HTERT RPE-1 (cell line): ENCODE data around the gene CSNK1G2.

Experiments
- in situ Hi-C: fragments of 300-500 bp; cut with MboI; formaldehyde crosslinking; loops from 4 replicates; pipeline ENCODE4 v1.14.3; 2020; ENCODE audit warnings: low sequenced_read_pairs

CSNK1G2 gene

DNA sequence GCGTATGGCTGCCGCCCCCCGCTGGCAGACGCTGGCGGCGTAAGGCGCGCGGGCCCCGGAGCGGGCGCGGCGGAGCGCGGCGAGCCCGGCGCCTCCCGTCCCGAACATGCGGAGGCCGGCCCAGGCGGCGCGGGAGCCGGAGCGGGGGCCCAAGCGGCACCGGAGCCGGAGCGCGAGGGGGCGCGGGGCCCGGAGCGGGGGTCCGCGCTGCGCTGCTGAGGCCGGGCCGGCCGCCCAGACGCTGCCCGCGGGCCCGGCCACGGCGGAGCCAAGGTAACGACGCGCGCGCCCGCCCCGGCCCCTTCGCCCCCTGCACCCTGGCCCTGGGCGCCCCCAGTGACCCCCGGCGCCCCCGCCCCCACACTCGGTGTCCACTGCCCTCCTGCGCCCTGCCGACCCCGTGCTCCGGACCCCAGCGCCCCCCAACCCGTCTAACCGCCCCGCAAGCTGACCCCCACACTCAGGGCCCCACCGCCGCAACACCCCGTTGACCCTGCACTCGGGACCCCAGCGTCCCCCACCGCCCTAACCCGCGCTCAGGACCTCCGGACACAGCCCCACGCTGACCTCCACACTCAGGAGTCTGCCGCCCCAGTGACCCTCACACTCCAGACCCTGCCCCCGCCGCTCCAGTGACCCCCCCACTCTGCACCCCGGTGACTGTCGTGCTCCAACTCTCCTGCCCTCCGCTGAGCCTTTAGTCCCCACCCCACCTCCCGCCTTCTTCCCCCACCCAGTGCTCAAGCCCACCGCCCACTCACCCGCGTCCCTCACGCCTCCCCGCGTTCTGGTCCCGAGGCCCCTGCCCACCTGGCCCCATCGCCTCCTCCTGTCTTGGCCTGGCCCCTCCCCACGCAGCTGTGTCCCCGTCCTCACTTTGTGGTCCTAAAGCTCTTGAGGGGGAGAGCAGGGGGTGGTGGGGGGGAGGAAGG is at the start of gene CSNK1G2:
TSS of gene CSNK1G2 (plus strand) at position 27 of the 932 bp plus-strand sequence. CDS start 28,601 bp downstream, outside the sequence.
- in situ Hi-C loops, result no loop called here

DNA sequence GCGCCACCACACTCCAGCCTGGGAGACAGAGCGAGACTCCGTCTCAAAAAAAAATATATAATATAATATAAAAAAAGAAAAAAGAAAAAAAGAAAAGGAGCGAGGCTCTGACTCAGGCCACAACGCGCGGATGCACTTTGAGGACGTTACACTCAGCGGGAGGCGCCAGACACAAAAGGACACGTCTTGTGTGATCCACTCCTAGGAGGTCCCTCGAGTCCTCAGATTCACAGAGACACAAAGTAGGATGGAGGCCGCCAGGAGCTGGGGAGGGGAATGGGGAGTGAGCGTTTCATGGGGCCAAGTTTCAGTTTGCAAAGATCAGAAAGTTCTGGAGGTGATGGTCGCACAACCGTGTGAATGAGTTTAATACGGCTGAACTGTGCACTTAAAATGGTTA is 47.2 kb upstream of the CSNK1G2 start:
- in situ Hi-C loops, result no loop called here

DNA sequence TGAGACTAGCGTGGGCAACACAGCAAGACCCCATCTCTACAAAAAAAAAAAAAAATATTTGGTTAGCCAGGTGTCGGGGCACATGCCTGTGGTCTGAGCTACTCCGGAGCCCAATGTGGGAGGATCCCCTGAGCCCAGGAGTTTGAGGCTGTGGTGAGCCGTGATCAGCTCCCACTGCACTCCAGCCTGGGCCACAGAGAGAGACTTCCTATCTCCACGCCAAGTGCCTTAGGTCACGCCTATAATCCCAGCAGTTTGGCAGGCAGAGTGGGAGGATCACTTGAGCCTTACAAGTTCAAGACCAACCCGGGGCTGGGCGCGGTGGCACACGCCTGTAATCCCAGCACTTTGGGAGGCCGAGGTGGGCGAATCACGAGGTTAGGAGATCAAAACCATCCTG is 44.5 kb upstream of the CSNK1G2 start:
- in situ Hi-C loops, result no loop called here

DNA sequence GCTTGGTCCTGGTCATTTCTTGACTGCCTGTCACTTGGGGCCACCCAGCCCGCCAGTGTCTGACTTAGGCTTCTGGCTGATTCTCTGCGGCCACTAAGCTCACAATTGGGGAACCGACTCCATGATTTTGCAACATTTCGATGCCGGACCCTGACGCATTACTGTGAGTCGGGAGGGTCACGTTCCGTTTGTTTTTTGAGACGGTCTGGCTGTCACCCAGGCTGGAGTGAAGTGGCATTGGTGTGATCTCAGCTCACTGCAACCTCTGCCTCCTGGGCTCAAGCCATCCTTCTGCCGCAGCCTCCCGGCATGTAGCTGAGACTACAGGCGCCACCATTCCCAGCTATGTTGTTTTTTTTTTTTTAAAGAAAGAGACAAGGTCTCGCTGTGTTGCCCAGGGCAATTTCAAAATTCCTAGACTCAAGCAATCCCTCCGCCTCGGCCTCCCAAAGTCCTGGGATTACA is 39.0 kb upstream of the CSNK1G2 start:
- in situ Hi-C loops, result no loop called here

DNA sequence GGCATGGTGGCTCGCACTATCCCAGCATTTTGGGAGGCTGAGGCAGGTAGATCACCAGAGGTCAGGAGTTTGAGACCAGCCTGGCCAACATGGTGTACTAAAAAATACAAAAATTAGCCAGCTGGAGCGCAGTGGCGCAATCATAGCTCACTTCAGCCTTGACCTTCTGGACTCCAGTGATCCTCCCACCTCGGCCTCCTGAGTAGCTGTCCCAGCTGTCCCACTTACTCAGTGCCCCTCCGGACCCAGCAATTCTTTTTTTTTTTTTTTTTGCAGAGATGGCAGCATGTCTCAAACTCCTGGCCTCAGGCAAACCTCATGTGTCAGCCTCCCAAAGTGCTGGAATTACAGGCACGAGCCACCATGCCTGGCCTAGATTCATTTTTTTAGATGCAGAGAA is 38.0 kb upstream of the CSNK1G2 start:
- in situ Hi-C loops, result no loop called here

DNA sequence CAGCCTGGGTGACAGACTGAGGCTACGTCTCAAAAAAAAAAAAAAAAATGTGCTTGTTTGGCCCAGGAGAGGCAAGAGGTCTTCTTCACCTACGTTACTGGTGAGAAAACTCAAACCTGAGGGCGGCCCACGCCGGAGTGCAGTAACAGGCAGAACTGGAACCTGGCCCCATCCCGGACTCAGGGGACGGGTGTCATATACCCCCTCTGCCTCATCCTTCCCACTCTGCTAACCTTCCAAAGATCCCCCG is 36.2 kb upstream of the CSNK1G2 start:
- in situ Hi-C loops, result no loop called here

DNA sequence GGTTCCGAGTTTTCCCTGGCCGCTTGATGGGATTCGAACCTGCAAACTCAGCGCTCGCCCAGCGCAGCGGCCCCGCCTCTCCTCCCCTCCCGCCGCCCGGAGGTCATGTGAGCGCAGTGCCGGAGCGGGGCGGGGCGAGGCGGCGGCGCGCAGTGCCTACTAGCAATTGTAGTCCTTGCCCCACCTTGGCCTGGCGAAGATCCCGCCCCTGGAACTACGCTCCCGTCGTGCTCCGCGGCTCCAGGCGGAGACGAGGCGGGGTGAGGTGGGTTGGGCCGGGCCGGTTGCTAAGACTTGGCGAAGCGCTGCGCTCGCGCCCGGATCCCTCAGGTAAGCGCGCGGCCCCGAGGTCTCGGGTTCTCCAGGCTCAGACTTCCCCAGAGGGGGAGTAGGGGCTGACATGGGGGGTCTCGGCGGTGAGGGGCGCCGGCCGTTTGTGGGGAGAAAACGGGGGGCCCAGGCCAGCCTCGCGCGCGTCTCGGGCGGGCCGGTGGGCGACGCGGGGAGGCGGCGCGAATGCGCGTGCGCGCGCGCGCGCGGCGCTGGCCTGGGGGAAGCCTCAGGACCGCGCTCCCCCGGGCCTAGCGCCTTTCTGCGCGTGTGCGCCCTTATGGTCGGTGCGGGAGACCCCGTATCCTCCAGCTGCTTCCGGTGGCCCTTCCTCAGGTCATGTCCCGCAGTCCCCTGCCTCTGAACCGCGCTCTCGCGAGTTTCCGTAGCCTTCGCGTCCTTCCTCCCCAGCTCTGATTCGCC is 35.7 kb upstream of the CSNK1G2 start, which contains the start of the genes ADAT3 and SCAMP4:
TSS of gene ADAT3 (plus strand) at position 290 of the 753 bp plus-strand sequence. CDS start 6,649 bp downstream, outside the sequence.
TSS of gene SCAMP4 (plus strand) at position 290 of the 753 bp plus-strand sequence. CDS start 9,621 bp downstream, outside the sequence.
- in situ Hi-C loops, result no loop called here

DNA sequence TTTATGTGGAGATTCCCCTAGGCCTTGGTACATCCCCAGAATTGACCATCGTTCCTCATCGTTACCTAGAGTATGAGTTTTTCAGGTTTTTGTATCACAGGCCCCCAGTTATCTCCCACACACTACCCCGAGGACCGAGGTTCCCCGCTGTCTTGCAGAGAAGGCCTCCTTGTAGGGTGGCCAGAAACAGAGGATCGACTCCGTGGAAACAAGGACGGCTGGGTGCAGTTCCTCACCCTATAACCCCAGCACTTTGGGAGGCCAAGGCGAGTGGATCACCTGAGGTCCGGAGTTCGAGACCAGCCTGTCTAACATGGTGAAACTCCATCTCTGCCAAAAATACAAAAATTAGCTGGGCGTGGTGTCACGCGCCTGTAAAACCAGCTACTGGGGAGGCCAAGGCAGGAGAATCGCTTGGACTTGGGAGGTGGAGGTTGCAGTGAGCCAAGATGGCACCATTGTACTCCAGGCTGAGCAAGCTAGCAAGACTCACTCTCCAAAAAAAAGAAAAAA is 35.1 kb upstream of the CSNK1G2 start:
- in situ Hi-C loops, result no loop called here

DNA sequence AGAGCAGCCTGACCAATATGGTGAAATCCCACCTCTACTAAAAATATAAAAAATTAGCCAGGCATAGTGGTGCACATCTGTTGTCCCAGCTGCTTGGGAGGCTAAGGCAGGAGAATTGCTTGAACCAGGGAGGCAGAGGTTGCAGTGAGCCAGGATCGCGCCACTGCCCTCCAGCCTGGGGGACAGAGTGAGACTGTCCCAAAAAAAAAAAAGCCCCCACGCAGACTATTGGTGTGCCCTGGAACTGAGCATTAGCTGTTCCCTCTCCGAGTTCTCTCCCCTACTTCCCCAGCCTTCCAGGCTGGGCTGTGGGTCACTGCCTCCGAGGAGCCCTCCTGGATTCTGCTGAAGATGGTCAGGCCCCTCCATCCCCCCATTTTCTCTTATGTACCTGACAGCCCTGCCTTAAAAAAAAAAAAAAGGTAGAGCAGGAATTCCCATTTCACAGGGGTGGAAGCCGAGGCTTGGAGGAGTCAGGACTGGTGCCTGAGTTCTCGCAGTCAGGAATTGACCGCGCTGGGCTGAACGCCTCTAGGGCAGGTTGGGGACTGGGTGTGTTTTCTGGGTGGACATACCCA is 33.9 kb upstream of the CSNK1G2 start:
- in situ Hi-C loops, result no loop called here

DNA sequence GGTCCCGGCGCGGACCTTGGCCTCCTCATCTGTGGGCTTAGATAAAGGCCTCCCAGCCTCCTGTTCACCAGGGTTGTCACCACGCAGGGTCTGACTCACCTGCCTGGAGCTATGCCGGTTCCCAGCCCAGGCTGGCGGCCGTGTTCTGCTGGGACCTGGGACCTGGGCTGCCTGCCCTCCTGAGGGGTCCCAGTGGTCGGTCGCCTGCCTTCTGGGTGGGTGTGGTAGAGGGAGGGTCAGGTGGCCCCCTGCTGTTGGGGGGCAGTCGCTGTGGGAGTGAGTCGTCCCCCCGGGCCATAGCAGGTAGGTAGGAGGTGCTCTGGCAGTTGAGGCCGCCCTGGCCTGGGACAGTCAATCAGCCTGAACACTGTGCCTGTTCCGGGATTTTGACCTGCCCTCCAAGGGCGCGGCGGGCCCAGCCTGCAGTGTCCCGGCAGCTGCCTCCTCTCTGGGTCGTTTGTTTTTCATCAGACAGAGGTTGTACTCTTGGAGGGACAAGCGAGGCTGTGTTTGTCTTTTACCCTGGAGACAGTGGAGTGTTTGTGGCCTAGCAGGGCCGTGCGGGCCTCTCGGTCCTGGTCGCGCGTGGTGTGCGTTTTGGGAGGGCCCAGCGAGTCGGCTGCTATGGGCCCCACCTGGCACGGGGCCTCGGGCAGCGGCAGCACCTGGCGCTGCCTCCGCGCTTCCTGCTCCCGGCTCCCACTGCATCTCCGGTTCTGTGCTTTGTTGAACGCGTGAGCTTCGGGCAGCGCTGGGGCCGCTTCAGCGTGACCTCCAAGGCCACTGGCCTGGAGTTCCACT is 33.2 kb upstream of the CSNK1G2 start:
- in situ Hi-C loops, result no loop called here

DNA sequence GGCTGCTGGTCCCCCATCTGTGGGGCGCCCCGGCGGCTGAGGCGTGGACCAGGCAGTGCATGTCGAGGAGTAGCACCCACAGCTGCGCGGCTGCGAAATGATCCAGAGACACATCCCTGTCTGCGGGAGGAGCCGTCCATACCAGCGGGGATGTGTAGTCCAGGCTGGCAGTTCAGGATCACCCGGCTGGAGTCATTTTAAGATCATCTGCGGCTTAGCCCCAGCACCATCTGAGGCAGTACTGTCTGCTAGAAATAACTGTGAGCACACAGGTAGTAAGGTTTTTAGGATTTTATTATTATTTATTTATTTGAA is 32.7 kb upstream of the CSNK1G2 start:
- in situ Hi-C loops, result no loop called here

DNA sequence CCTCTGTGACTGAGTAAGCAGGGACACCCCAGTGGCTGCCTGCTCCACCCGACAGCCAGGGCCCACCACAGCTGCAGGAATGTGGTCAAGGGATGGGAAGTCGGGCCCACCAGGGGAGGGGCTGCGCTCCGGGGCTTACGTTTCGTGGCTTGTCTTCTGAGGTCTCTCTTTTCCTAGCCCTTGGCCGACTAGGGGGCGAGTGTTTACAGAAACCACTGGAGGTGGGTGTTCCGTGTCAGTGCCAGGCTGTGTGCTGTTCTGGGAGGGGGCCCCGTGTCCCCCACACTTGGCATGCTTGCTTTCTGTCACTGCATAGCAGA is 31.3 kb upstream of the CSNK1G2 start:
- in situ Hi-C loops, result no loop called here

DNA sequence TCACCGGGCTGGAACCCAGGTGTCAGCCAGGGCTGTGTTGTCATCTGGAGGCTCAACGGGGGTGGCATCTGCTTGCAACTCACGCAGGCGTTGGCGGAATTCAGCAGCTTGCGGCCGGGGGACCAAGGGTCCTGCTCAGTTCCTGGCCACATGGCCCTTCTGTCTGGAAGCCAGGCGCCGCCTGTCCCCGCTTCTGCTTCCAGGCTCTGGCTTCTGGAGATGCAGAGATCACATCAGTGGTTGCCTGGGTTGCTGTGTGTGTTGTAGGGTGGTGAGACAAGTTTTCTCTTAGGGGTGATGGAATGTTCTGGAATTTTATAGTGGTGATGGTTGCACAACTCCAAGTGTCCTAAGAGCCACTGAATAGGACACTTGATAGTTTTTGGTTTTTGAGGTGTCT is 30.8 kb upstream of the CSNK1G2 start:
- in situ Hi-C loops, result no loop called here

DNA sequence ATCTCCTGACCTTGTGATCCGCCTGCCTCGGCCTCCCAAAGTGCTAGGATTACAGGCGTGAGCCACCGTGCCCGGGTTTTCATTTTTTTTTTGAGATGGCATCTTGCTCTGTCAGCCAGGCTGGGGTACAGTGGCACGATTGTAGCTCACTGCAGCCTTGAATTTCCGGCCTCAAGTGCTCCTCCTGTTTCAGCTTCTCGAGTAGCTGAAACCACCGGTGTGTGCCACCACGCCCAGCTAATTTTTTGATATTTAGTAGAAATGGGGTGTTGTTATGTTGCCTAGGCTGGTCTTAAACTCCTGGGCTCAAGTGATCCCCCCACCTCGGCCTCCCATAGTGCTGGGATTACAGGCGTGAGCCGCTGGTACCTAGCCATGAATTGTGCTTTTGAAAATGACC is 29.9 kb upstream of the CSNK1G2 start:
- in situ Hi-C loops, result no loop called here

DNA sequence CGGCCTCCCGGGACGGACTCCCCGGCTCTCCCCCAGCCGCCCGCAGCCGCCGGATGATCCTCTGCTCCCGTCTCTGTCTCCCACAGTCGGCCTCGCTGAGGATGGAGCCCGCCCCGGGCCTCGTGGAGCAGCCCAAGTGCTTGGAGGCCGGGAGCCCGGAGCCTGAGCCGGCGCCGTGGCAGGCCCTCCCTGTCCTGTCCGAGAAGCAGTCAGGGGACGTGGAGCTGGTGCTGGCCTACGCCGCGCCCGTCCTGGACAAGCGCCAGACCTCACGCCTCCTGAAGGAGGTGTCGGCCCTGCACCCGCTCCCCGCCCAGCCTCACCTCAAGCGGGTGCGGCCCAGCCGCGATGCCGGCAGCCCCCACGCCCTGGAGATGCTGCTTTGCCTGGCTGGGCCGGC is 29.0 kb upstream of the CSNK1G2 start:
- in situ Hi-C loops, result no loop called here

DNA sequence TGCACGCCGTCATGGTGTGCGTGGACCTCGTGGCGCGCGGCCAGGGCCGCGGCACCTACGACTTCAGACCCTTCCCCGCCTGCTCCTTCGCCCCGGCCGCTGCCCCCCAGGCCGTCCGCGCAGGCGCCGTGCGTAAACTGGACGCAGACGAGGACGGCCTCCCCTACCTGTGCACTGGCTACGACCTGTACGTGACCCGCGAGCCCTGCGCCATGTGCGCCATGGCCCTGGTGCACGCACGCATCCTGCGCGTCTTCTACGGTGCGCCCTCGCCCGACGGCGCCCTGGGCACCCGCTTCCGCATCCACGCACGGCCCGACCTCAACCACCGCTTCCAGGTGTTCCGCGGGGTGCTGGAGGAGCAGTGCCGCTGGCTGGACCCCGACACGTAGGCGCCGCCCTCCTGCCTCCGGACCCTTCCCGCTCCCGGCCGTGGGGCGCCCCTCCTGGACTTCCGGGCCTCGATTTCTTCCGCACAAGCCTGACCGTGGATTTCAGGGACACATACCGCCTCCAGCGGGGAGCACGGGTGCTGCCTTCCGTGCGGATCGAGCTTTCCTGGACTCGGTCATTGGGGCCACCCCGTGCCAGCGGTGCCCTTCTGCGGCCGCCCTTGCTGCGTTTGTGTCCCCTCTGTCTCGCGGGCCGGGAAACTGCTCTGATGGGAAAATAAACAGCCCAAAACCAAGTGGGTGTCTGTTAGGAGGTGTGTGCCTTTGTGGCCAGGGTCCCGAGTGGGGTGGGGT is 28.0 kb upstream of the CSNK1G2 start:
- in situ Hi-C loops, result no loop called here

DNA sequence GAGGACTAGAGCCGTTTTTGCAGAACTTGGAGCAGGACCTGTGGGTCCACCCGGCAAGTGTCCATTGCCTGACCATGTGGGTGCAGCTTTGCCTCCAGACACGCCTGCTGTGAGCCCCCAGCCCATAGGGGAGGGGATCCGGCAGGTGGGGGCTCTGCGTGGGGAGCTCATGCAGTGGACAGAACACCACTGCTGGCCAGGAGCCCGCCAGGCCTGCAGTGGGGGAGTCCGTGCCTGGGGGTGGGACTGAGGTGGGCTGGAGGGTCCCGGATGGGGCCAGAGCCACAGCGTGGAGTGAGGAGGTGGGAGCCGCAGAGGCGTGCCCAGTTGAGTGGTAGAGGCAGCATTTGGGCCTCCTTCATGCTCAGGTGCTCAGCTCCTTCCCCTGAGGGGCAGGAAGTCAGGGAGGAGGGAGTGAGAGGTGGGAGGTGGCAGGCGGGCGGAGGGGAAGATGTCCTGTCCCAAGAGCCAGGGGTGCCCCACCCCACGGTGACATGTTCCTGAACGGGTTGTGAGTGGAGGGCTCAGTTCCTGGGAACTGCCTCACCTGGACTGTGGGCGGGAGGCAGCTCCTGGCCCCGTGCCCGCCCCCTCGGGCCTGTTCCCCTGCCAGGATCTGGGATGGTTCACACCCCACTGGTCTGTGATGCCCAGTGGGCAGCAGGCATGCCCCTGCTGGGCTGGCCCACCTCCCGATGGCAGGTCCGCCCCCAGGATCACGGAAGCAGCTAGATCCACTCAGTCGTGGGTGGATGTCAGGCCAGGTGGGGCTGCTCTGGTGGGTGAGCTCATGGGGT is 27.0 kb upstream of the CSNK1G2 start:
- in situ Hi-C loops, result no loop called here

DNA sequence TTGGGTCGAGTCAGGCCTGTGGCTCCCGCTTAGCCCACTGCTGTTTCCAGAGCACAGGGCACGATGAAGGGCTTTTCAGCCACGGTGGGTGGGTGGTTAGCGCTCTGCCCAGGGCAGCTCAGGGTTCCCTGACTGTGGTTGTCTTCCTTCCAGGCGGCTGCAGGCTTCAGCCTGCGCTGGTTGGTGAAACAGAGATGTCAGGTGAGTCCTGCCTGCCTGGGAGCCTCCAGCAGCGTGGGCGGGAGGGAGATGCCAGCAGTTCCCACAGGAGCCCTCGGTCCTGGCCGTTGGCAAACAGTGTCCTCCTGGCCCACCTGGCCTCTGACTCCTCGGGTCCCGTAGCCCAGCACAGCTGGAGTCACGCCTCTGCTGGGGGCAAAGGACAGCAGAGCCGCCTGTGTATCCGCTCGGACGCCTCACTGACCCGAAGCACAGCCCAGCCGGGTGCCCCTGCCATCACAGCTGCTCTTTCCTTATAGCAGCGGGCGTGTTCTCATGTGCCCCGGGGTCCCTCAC is 26.1 kb upstream of the CSNK1G2 start:
- in situ Hi-C loops, result no loop called here

DNA sequence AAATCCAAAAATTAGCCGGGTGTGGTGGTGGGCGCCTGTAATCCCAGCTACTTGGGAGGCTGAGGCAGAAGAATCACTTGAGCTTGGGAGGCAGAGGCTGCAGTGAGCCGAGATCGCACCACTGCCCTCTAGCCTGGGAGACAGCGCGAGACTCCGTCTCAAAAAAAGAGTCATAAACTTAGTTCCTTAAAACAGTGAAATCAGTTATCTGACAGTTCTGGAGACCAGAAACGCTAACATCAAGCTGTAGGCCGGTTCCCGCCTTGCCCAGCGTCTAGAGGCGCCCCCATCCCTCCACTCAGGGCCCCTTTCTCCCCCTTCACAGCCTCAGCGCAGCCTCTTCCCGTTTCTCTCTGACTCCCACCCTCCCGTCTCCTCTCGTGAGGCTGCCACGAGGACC is 23.8 kb upstream of the CSNK1G2 start:
- in situ Hi-C loops, result no loop called here
